Measurements from ENCODE around the gene CUBN. TPM values are rescaled to one million over a fixed set of nuclear protein-coding genes. Genes with fewer than 3 reads are reported as not detected.

CUBN gene
- total and polyA plus RNA-seq, 2 experiments from 2014 or later, result 0.41 to 0.65 TPM

DNA sequence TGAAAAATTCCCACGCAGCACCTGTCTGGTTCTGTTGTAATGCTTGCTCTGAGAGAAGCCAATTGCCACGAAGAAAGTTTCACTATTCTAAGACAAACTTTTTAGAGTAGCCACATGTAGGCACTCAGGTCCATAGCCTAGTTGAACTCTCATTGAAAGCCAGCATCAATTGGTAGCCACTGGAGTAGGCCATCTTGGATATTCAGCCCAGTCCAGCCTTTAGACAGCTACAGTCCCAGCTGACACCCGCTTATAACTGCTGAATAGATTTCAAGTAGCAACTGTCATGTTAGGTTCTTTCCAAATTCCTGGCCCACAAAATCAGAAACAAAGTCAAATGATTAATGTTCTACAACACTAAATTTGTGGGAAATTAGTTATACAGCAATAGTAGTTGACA is 31.6 kb downstream of the CUBN start:
- Histone ChIP-seq H3K9me2 (ENCODE audit: insufficient read depth) (no peaks in the 10 kb centered on the region), H3K9ac (no peak overlapping the region), H3K4me3 (no peak overlapping the region), H3K79me2 (ENCODE audit: insufficient read depth) (no peaks in the 10 kb centered on the region), H3K4me2 (ENCODE audit: unreplicated experiment) (no peak overlapping the region), H3K4me1 (ENCODE audit: insufficient read depth) (no peaks in the 10 kb centered on the region), H3K36me3 (ENCODE audit: low read depth) (no peaks in the 10 kb centered on the region), H3K27me3 (replicated peaks; ENCODE audit: insufficient read depth) (no peaks in the 10 kb centered on the region), H3F3A (ENCODE audit: insufficient read depth) (no peaks in the 10 kb centered on the region), H2AFZ (no peak overlapping the region), H4K20me1 (ENCODE audit: insufficient read depth) (no peaks in the 10 kb centered on the region), H3K9me3 (ENCODE audit: low read depth) (peaks cover 10% of the 10 kb centered on the region), H3K27ac (no peak overlapping the region)
- WGBS, 2 experiments (ENCODE audit: low coverage in 1 of 2, low lambda C conversion rate in 2 of 2, missing lambda C conversion rate in 2 of 2), result 74 to 80% methylated on average over 3 of the region's 3 CpGs
- in situ Hi-C loops (cut with MboI), result no loop called here
- no peak for TF ChIP-seq EZH2phosphoT487 (IDR thresholded peaks at IDR 0.05; ENCODE audit: insufficient read depth, low read depth)
- no peak for TF ChIP-seq EZH2 (IDR thresholded peaks at IDR 0.05; ENCODE audit: insufficient read depth, poor library complexity, severe bottlenecking)
- no peak for DNase-seq

DNA sequence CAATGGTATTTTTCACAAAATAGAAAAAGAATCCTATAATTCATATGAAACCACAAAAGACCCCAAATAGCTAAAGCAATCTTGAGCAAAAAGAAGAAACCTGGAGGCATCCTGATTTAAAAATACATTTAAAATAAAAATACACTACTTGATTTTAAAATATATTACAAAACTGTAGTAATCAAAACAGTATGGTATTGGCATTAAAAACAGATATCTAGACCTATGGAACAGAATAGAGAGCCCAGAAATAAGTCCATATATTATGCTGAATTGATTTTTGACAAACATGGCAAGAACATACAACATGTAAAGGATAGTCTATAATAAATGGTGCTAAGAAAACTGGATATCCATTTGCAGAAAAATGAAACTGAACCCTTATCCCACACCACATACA is 34.8 kb downstream of the CUBN start:
- H3F3A ChIP-seq (ENCODE audit: insufficient read depth), result no peaks in the 10 kb centered on the region
- H3K9me3 ChIP-seq (ENCODE audit: low read depth), result peaks cover 10% of the 10 kb centered on the region
- H3K79me2 ChIP-seq (ENCODE audit: insufficient read depth), result no peaks in the 10 kb centered on the region
- no peak overlapping the region for H3K4me3 ChIP-seq
- in situ Hi-C loops (cut with MboI), result no loop called here
- H3K9me2 ChIP-seq (ENCODE audit: insufficient read depth), result no peaks in the 10 kb centered on the region
- no peak overlapping the region for H3K27ac ChIP-seq
- no peaks in the 10 kb centered on the region for H3K27me3 ChIP-seq (replicated peaks; ENCODE audit: insufficient read depth)
- no peak overlapping the region for H3K9ac ChIP-seq
- TF ChIP-seq EZH2 (IDR thresholded peaks at IDR 0.05; ENCODE audit: insufficient read depth, poor library complexity, severe bottlenecking) (no peak), EZH2phosphoT487 (IDR thresholded peaks at IDR 0.05; ENCODE audit: insufficient read depth, low read depth) (no peak)
- no peaks in the 10 kb centered on the region for H3K4me1 ChIP-seq (ENCODE audit: insufficient read depth)
- no peak for DNase-seq
- no peak overlapping the region for H2AFZ ChIP-seq
- H4K20me1 ChIP-seq (ENCODE audit: insufficient read depth), result no peaks in the 10 kb centered on the region
- H3K36me3 ChIP-seq (ENCODE audit: low read depth), result no peaks in the 10 kb centered on the region
- H3K4me2 ChIP-seq (ENCODE audit: unreplicated experiment), result no peak overlapping the region

- 58 to 59% methylated on average over 5 of the region's 5 CpGs for WGBS, 2 experiments (ENCODE audit: low coverage in 1 of 2, low lambda C conversion rate in 2 of 2, missing lambda C conversion rate in 2 of 2)
- peaks cover 10% of the 10 kb centered on the region for H3K9me3 ChIP-seq (ENCODE audit: low read depth)
- H3K36me3 ChIP-seq (ENCODE audit: low read depth), result no peaks in the 10 kb centered on the region
- H3K27me3 ChIP-seq (replicated peaks; ENCODE audit: insufficient read depth), result no peaks in the 10 kb centered on the region
- H3K9ac ChIP-seq, result no peak overlapping the region
- no peaks in the 10 kb centered on the region for H3K79me2 ChIP-seq (ENCODE audit: insufficient read depth)
- H2AFZ ChIP-seq, result no peak overlapping the region
- no peak overlapping the region for H3K4me3 ChIP-seq
- H4K20me1 ChIP-seq (ENCODE audit: insufficient read depth), result no peaks in the 10 kb centered on the region
- H3K27ac ChIP-seq, result no peak overlapping the region
- no peaks in the 10 kb centered on the region for H3K9me2 ChIP-seq (ENCODE audit: insufficient read depth)
- DNase-seq, result no peak
- no peak overlapping the region for H3K4me2 ChIP-seq (ENCODE audit: unreplicated experiment)
- 0 out of 2 replicates have a peak, but pooled peaks cover 8% of the 10 kb centered on the region for H3F3A ChIP-seq (ENCODE audit: insufficient read depth)
- peaks cover 13% of the 10 kb centered on the region for H3K4me1 ChIP-seq (ENCODE audit: insufficient read depth)
- TF ChIP-seq EZH2 (IDR thresholded peaks at IDR 0.05; ENCODE audit: insufficient read depth, poor library complexity, severe bottlenecking) (no peak), EZH2phosphoT487 (IDR thresholded peaks at IDR 0.05; ENCODE audit: insufficient read depth, low read depth) (no peak)
- in situ Hi-C loops (cut with MboI), result no loop called here
Observed at GRCh38 chr10:17092986-17093803, 36.4 kb downstream of the CUBN start.

DNA sequence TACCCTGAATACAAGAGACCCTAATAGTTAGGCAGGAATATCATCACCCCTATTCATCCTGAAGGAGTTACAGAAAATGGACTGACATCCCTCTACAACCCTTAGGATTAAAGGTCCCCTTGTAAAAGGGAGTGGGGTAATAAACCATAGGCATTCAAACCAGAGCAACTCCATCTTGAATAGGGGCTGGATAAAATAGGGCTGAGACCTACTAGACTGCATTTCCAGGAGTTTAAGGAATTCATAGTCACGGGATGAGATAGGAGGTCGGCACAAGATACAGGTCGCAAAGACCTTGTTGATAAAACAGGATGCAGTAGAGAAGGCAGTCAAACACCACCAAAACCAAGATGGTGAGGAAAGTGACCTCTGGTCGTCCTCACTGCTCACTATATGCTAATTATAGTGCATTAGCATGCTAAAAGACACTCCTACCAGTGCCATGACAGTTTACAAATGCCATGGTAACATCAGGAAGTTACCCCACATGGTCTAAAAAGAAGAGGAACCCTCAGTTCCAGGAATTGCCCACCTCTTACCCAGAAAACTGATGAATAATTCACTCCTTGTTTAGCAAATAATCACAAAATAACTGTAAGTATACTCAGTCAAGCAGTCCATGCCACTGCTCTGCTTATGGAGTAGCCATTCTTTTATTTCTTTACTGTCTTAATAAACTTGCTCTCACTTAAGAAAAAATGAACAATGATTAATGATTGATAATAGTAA is 37.2 kb downstream of the CUBN start:
- Histone ChIP-seq H3K27ac (no peak overlapping the region), H4K20me1 (ENCODE audit: insufficient read depth) (no peaks in the 10 kb centered on the region), H3F3A (ENCODE audit: insufficient read depth) (0 out of 2 replicates have a peak, but pooled peaks cover 8% of the 10 kb centered on the region), H3K27me3 (replicated peaks; ENCODE audit: insufficient read depth) (no peaks in the 10 kb centered on the region), H3K4me3 (no peak overlapping the region), H3K36me3 (ENCODE audit: low read depth) (no peaks in the 10 kb centered on the region), H2AFZ (no peak overlapping the region), H3K9me2 (ENCODE audit: insufficient read depth) (no peaks in the 10 kb centered on the region), H3K4me1 (ENCODE audit: insufficient read depth) (peaks cover 18% of the 10 kb centered on the region), H3K4me2 (ENCODE audit: unreplicated experiment) (no peak overlapping the region), H3K79me2 (ENCODE audit: insufficient read depth) (no peaks in the 10 kb centered on the region), H3K9me3 (ENCODE audit: low read depth) (peaks cover 10% of the 10 kb centered on the region), H3K9ac (no peak overlapping the region)
- WGBS, 2 experiments (ENCODE audit: low coverage in 1 of 2, low lambda C conversion rate in 2 of 2, missing lambda C conversion rate in 2 of 2), result 92 to 98% methylated on average over 4 of the region's 4 CpGs
- in situ Hi-C loops (cut with MboI), result no loop called here
- no peak for DNase-seq
- TF ChIP-seq EZH2 (IDR thresholded peaks at IDR 0.05; ENCODE audit: insufficient read depth, poor library complexity, severe bottlenecking) (no peak), EZH2phosphoT487 (IDR thresholded peaks at IDR 0.05; ENCODE audit: insufficient read depth, low read depth) (no peak)
